Heart left ventricle (tissue), 16 donors: Measurements from ENCODE around the gene SECTM1. TPM values are rescaled to one million over a fixed set of nuclear protein-coding genes. Genes with fewer than 3 reads are reported as not detected.

Experiments used
- ATAC-seq, 4 donors: fragments of 200-7000 bp; cut with Tn5 transposase; one replicate each; pipeline ENCODE4 v1.9.1; 2020 to 2022; ENCODE audit warnings: moderate library complexity in 4 of 4, mild to moderate bottlenecking in 3 of 4, moderate number of reproducible peaks in 1 of 4
- DNase-seq, 5 donors: peaks; one replicate each; pipeline ENCODE4 v3.0.0-alpha.2; 2020
- H3K27ac ChIP-seq, 12 donors: fragments of 200-600 bp; sonication (generic) in 4 of 12; one replicate each; pipeline versions ENCODE4 v1.5.0 to v1.8.0; 2016 to 2022; ENCODE audit warnings: mild to moderate bottlenecking in 2 of 12
- H3K27me3 ChIP-seq, 9 donors: fragments of 200-600 bp; sonication (generic) in 2 of 9; one replicate each; pipeline versions ENCODE4 v1.5.1 to v1.8.0; 2016 to 2022; ENCODE audit warnings: mild to moderate bottlenecking in 3 of 9
- H3K36me3 ChIP-seq, 9 donors: fragments of 200-600 bp; sonication (generic) in 2 of 9; one replicate each; pipeline versions ENCODE4 v1.5.0 to v1.8.0; 2018 to 2022; ENCODE audit warnings: mild to moderate bottlenecking in 2 of 9
- H3K4me1 ChIP-seq, 12 donors: fragments of 200-600 bp; sonication (generic) in 4 of 12; one replicate each; pipeline versions ENCODE4 v1.5.0 to v1.8.0; 2016 to 2022; ENCODE audit warnings: mild to moderate bottlenecking in 3 of 12
- H3K4me3 ChIP-seq, 12 donors: fragments of 200-600 bp; sonication (generic) in 4 of 12; one replicate each; pipeline versions ENCODE4 v1.5.0 to v1.8.0; 2017 to 2022; ENCODE audit warnings: mild to moderate bottlenecking in 9 of 12, moderate library complexity in 4 of 12
- H3K9me3 ChIP-seq, 12 donors: fragments of 200-600 bp; sonication (generic) in 4 of 12; one replicate each; pipeline versions ENCODE4 v1.5.0 to v1.8.0; 2016 to 2022; ENCODE audit warnings: mild to moderate bottlenecking in 1 of 12
- POLR2A ChIP-seq, 2 donors: fragments of 450-650 bp; IDR thresholded peaks; one replicate each; pipeline ENCODE4 v1.6.1; 2017; ENCODE audit warnings: antibody characterized with exemption in 2 of 2, mild to moderate bottlenecking in 2 of 2, moderate library complexity in 2 of 2
- WGBS, 4 donors: extraction: QIAGEN DNeasy Blood & Tissue Kit in 2 of 4; methylation state at CpG; one replicate each; pipeline versions ENCODE4 v1.1.5 to v1.1.7; 2013 to 2018; 5-methylcytosine and 5-hydroxymethylcytosine counted together
- intact Hi-C, 10 donors: fragments of 100-400 bp; cut with DNase I; formaldehyde crosslinking; loops; one replicate each; pipeline versions ENCODE4 v1.11.1 to v1.14.2; 2022
- polyA plus RNA-seq, 2 donors: library from polyadenylated mRNA; stranded (reverse); fragments of 200-250 nt; gene quantifications; one replicate each; pipeline ENCODE4 v1.2.3, GENCODE V29; 2013
- total RNA-seq, 9 donors: library from RNA; depleted of rRNA in 2 of 9; stranded (reverse); fragments of >200 nt in 2 of 9; fragmentation: NEBNext Ultra II Directional in 3 of 9; extraction: Animal tissue kit (Norgen Biotek cat#: 25700) in 3 of 9; gene quantifications; one replicate each; pipeline versions ENCODE4 v1.1.0 to v1.2.4, GENCODE V29; 2016 to 2023
- TF ChIP-seq, protein P1 (sequence below), 12 donors: fragments of 200-600 bp; sonication (generic) in 4 of 12; IDR thresholded peaks; one replicate each; pipeline versions ENCODE4 v1.5.0 to v1.8.0; 2018 to 2022; ENCODE audit warnings: antibody characterized with exemption in 12 of 12, mild to moderate bottlenecking in 5 of 12
- donor health status: ischemic (EF 13 %, LVEDD 7.1; RV severe dilation, severe dysfunction).
- donor health status: healthy with polysubstance abuse.
- donor health status: DM: no; HTN: yes; CAD: no.
- donor health status: DM: no; HTN: no; CAD: no.
- donor health status: ischemic (EF 25% LVEDD 6.9; RV normal size, moderate dysfunction).
- donor health status: ischemic (EF 25% LVEDD 5.7; RV mildly dilated, moderate dysfunction).
- donor health status: healthy.
- donor health status: DM: yes; HTN: yes; CAD: no.
- donor health status: ischemic (EF 35%, LVEDD 5.7; RV mildly dilated, moderate dysfunction).
- donor health status: nonischemic (EF 11% LVEDD 7.7; RV severe dilation, severe dysfunction).
- donor health status: DM: yes; HTN: yes; CAD: no.
- donor health status: PGD.
- donor health status: ischemic (EF 29% LVEDD 5.4; RV normal size, mild dysfunction).
- donor health status: nonischemic (EF 23%, LVEDD 6.1; RV moderate dilation, normal function).

The SECTM1 gene
- total and polyA plus RNA-seq, 11 donors: 2.3 to 41.6 (median 3.4) TPM

DNA sequence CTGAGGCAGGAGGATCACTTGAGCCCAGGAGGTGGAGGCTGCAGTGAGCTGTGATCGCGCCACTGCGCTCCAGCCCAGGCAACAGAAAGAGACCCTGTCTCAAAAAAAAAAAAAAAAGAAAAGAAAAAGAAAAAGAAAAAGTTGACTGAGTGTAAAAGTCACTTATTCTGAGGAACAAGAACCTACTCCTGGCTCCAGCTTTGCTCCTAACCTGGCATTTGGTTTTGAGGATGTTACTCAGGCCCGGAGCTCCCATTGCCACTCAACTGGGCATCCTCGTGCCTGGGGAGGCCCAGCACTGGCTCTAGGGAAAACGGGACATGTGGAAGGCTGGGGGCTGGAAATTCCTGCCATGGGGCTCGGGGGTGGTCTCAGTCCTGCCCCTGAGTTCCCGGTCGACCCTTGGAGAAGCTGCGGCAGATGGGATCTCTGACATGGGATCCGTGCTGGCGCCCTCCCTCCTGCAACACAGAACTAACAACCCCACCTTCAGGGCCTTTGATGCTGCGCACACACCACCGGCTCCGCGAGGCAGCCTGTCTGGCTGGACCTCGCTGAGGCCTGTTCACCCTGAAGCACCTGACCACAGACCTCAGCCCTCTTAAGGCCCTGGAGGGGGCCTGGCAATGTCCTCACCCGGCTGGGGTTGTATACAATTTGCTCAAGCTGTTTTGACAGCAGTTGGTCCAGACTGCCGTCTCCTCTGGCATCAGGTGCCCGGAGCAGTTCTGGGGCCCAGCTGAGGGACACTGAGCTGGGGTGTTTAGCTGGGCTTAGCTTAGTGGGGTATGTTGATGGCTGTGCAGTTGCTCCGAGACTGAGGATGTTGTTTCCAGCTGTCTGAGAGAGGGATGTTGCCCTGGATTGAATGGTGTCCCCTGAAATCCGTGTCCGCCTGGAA, 28.5 kb downstream of the SECTM1 start:
- no peak for DNase-seq
- Histone ChIP-seq H3K4me1 (peaks cover 0 to 32% (median 0%) of the 10 kb centered on the region in 12 donors), H3K27ac (peak overlapping the region in 1 of 12 donors; percentile 43), H3K27me3 (peaks cover 0 to 27% (median 7%) of the 10 kb centered on the region in 9 donors), H3K9me3 (no peaks in the 10 kb centered on the region), H3K4me3 (no peak overlapping the region), H3K36me3 (no peaks in the 10 kb centered on the region)
- 87 to 88% (median 88%) methylated on average over 13 to 23 of the region's 23 CpGs for WGBS, 4 donors
- ATAC-seq: no peak
- intact Hi-C loops: no loop called here
- TF ChIP-seq, protein P1, sequence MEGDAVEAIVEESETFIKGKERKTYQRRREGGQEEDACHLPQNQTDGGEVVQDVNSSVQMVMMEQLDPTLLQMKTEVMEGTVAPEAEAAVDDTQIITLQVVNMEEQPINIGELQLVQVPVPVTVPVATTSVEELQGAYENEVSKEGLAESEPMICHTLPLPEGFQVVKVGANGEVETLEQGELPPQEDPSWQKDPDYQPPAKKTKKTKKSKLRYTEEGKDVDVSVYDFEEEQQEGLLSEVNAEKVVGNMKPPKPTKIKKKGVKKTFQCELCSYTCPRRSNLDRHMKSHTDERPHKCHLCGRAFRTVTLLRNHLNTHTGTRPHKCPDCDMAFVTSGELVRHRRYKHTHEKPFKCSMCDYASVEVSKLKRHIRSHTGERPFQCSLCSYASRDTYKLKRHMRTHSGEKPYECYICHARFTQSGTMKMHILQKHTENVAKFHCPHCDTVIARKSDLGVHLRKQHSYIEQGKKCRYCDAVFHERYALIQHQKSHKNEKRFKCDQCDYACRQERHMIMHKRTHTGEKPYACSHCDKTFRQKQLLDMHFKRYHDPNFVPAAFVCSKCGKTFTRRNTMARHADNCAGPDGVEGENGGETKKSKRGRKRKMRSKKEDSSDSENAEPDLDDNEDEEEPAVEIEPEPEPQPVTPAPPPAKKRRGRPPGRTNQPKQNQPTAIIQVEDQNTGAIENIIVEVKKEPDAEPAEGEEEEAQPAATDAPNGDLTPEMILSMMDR (IDR thresholded peaks at IDR 0.05): no peak
- TF ChIP-seq POLR2A (IDR thresholded peaks at IDR 0.05): no peak

DNA sequence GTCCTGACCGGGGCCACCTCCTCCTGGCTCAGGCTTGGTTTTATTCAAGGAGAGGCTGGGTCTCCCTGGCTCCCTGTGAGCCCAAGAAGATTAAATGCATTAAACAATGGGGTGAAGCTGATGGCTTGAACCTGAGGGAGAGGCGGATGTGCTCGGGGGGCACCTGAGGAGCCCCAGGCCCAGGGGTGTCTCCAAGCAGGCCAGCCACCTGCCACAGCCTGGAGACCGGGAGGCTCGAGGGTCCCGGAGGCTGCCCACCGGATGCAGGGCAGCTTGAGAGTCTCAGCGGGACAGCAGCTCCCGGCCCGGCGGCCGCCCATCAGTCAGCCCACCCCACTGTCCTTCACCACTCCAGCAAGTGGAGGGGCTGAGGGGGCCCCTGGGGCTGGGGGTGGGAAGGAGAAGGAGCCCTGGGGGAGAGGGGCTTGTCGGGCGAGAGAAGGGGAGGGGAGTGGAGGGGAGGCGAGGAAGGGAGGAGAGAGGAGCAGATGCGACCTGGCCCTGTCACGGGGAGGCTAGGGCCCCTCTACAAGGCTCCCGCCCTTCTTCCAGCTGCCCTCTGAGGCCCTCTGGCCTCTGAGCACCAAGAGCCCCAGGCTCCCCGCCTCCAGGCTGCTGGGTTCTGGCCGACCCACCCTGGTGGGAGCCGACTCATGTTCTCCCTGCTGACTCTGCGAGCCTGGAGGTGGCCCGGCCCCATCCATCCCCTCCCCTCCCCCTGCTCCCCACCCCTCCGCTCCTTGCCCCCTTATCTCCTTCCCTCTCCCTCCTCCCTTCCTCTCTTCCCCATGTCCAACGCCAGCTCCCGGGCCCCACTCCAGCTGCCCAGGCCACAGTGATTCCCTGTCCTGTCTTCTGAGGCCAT, 29.4 kb downstream of the SECTM1 start:
- H3K4me1 ChIP-seq: peaks cover 0 to 41% (median 0%) of the 10 kb centered on the region in 12 donors
- peaks cover 0 to 22% (median 3%) of the 10 kb centered on the region in 9 donors for H3K27me3 ChIP-seq
- DNase-seq (no peak), ATAC-seq (no peak)
- WGBS, 4 donors: 66 to 70% (median 68%) methylated on average over 23 to 26 of the region's 26 CpGs
- no peak overlapping the region for H3K27ac ChIP-seq
- TF ChIP-seq POLR2A (IDR thresholded peaks at IDR 0.05): no peak
- TF ChIP-seq, protein P1 (IDR thresholded peaks at IDR 0.05): no peak
- H3K36me3 ChIP-seq: no peaks in the 10 kb centered on the region
- intact Hi-C loops: no loop called here
- H3K4me3 ChIP-seq: no peak overlapping the region
- no peaks in the 10 kb centered on the region for H3K9me3 ChIP-seq

DNA sequence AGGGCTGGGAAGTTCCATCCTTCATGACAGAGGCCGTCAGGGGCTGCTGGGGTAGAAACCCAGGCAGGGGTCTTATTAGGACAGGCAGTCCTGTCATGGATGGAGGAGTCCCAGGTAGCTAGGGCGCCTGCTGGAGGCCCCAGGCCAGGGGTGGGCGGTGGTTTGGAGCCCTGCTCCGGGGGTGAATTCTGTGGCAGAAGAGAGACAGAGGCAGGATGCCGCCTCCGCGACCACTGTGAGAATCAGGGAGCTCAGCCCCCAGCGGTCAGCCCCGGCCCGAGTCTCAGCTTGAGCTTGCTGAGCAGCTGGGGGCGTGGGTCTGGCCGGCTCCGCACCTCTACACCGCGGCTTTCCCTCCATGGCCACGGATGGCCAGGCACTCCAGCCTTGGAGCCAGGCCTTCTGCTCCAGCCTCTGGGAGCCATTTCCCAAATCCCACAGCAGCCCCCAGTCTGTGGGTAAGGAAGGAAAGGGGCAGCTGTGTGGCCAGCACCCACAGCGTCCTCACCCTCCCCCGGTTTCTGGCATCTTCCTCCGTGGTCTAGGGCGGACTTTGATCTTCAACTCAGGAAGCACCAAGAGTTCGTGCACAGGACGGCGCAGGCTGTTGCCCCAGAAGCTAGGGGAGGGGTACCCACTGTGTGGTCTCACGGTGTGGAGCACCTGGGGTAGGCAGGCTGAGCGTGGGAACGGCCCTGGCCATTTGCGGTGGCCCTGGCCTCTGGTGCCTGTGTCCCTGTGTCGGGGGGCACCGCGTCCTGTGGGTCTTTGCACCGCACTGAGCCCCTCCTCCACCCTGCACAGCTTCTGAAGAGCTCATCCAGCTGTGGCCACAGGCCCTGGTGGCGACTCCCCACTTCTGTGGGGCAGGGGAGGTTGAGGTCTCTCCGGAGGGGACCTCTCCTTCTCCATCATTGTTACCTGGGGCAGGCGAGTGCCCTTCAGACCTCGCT, 30.3 kb downstream of the SECTM1 start:
- ATAC-seq: no peak
- 77 to 89% (median 83%) methylated on average over 22 to 35 of the region's 35 CpGs for WGBS, 4 donors
- no peaks in the 10 kb centered on the region for H3K9me3 ChIP-seq
- intact Hi-C loops: no loop called here
- DNase-seq: no peak
- peaks cover 0 to 18% (median 0%) of the 10 kb centered on the region in 9 donors for H3K27me3 ChIP-seq
- no peaks in the 10 kb centered on the region for H3K36me3 ChIP-seq
- H3K27ac ChIP-seq: peak overlapping the region in 1 of 12 donors; percentile 27
- TF ChIP-seq POLR2A (IDR thresholded peaks at IDR 0.05): no peak
- TF ChIP-seq, protein P1 (IDR thresholded peaks at IDR 0.05): no peak
- peak overlapping the region in 1 of 12 donors; percentile 20 for H3K4me3 ChIP-seq
- peaks cover 4 to 50% (median 7%) of the 10 kb centered on the region in 12 donors for H3K4me1 ChIP-seq
